Measurements from ENCODE around the gene ACVR1B. TPM values are rescaled to one million over a fixed set of nuclear protein-coding genes. Genes with fewer than 3 reads are reported as not detected.
A peak's percentile ranks its signal among the peaks of the same experiment; 100 is the strongest.

Gene ACVR1B
- total RNA-seq, 6 experiments from 2014 or later, result 14.1 to 28.0 (median 25.0) TPM

DNA sequence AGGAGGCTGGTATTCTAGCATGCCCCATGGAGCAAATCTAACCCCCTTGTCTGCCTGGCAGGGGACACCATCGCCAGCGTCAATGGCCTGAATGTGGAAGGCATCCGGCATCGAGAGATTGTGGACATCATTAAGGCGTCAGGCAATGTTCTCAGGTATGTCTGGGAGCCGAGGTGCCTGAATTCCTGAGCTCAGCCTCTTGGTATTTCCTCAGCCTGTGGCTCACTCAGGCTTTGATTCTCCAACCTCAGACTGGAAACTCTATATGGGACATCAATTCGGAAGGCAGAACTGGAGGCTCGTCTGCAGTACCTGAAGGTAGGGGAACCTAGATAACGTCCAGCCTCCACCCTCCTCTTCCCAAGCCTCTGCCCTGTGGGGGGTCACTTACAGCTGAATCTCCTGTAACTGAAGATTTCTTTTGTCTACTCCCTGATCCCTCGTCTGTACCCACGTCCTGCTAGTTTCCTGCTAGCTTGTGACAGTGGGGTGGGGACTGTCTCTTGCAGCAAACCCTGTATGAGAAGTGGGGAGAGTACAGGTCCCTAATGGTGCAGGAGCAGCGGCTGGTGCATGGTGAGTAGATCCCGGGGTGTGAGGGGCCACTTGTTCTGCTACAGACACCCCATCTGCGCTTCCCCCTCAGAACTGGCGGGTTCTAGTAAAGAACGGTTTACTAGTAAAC is 62.3 kb downstream of the ACVR1B start:
- WGBS (ENCODE audit: insufficient coverage, low coverage, low lambda C conversion rate, missing lambda C conversion rate), result 90% methylated on average over 11 of the region's 16 CpGs
- no peaks in the 10 kb centered on the region for H3K9me3 ChIP-seq
- ATAC-seq (no peak), DNase-seq (no peak)
- no peaks in the 10 kb centered on the region for H3K4me1 ChIP-seq
- no peak overlapping the region for H3K4me3 ChIP-seq
- H3K27me3 ChIP-seq, result no peaks in the 10 kb centered on the region
- H3K36me3 ChIP-seq, result no peaks in the 10 kb centered on the region
- intact Hi-C loops (cut with DNase I), result no loop called here
- no peak overlapping the region for H3K27ac ChIP-seq
- TF ChIP-seq POLR2A (IDR thresholded peaks at IDR 0.05), result no peak
- TF ChIP-seq, protein P1, sequence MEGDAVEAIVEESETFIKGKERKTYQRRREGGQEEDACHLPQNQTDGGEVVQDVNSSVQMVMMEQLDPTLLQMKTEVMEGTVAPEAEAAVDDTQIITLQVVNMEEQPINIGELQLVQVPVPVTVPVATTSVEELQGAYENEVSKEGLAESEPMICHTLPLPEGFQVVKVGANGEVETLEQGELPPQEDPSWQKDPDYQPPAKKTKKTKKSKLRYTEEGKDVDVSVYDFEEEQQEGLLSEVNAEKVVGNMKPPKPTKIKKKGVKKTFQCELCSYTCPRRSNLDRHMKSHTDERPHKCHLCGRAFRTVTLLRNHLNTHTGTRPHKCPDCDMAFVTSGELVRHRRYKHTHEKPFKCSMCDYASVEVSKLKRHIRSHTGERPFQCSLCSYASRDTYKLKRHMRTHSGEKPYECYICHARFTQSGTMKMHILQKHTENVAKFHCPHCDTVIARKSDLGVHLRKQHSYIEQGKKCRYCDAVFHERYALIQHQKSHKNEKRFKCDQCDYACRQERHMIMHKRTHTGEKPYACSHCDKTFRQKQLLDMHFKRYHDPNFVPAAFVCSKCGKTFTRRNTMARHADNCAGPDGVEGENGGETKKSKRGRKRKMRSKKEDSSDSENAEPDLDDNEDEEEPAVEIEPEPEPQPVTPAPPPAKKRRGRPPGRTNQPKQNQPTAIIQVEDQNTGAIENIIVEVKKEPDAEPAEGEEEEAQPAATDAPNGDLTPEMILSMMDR (IDR thresholded peaks at IDR 0.05), result no peak

DNA sequence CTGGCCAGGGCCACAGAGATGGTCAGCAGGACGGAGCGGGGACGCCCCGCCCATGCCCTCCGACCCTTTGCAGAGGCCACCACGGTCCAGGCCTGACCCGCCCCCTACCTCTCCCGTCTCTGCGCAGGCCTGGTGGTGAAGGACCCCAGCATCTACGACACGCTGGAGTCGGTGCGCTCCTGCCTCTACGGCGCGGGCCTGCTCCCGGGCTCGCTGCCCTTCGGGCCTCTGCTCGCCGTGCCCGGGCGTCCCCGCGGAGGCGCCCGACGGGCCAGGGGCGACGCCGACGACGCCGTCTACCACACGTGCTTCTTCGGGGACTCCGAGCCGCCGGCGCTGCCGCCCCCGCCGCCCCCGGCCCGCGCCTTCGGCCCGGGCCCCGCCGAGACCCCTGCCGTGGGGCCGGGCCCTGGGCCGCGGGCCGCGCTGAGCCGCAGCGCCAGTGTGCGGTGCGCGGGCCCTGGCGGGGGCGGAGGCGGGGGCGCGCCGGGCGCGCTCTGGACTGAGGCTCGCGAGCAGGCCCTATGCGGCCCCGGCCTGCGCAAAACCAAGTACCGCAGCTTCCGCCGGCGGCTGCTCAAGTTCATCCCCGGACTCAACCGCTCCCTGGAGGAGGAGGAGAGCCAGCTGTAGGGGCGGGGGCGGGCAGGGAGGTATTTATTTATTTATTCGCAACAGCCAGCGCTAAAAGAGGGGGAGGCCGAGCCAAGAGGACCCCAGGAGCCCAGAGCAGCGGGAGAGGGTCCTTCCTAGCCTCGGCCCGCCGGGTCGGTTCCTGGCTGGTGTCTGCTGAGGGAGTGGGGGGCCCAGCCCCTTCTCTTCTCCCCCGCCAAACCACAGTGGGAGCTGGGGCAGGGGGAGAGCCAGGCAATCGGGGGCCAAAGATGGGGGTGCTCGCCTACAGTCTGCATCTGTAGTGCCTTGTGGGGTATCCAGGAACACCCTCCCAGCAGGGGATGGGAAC is 63.4 kb downstream of the ACVR1B start:
- Histone ChIP-seq H3K27me3 (no peaks in the 10 kb centered on the region), H3K4me1 (no peaks in the 10 kb centered on the region), H3K4me3 (no peak overlapping the region), H3K27ac (no peak overlapping the region), H3K36me3 (no peaks in the 10 kb centered on the region), H3K9me3 (no peaks in the 10 kb centered on the region)
- TF ChIP-seq, protein P1 (IDR thresholded peaks at IDR 0.05), result no peak
- no peak for TF ChIP-seq POLR2A (IDR thresholded peaks at IDR 0.05)
- DNase-seq, result no peak
- WGBS (ENCODE audit: insufficient coverage, low coverage, low lambda C conversion rate, missing lambda C conversion rate), result 20% methylated on average over 3 of the region's 93 CpGs
- intact Hi-C loops (cut with DNase I), result no loop called here
- no peak for ATAC-seq

DNA sequence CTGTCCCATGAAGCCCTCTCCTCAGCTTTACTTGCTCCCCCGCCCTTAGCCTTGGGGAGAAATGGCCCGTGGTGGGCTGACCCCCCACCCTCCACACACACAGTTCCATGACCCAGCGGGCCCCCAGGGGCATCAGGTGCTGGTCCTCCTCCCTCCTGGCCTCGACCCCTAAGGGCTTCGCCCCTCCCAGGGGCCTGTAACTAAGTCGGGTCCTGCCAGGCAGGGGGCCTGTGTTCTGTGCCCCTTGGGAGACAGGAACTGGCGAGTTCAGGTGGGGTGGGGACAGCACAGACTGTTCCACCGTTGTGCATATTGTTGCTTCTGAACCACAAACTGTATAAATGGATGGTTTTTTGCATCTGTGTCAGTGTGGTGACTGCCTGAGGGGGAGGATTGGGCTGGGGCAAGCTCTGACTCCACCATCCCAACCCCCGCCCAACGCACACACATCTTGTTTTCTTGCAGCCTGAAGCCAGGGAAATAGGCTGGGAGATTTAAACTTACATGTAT is 64.1 kb downstream of the ACVR1B start:
- ATAC-seq (peak in 1 of 4 donors; percentile 7), DNase-seq (no peak)
- 96% methylated on average over 5 of the region's 10 CpGs for WGBS (ENCODE audit: insufficient coverage, low coverage, low lambda C conversion rate, missing lambda C conversion rate)
- Histone ChIP-seq H3K27me3 (no peaks in the 10 kb centered on the region), H3K36me3 (no peaks in the 10 kb centered on the region), H3K4me1 (no peaks in the 10 kb centered on the region), H3K9me3 (no peaks in the 10 kb centered on the region), H3K27ac (no peak overlapping the region), H3K4me3 (no peak overlapping the region)
- TF ChIP-seq POLR2A (IDR thresholded peaks at IDR 0.05), result no peak
- TF ChIP-seq, protein P1 (IDR thresholded peaks at IDR 0.05), result no peak
- intact Hi-C loops (cut with DNase I), result no loop called here

DNA sequence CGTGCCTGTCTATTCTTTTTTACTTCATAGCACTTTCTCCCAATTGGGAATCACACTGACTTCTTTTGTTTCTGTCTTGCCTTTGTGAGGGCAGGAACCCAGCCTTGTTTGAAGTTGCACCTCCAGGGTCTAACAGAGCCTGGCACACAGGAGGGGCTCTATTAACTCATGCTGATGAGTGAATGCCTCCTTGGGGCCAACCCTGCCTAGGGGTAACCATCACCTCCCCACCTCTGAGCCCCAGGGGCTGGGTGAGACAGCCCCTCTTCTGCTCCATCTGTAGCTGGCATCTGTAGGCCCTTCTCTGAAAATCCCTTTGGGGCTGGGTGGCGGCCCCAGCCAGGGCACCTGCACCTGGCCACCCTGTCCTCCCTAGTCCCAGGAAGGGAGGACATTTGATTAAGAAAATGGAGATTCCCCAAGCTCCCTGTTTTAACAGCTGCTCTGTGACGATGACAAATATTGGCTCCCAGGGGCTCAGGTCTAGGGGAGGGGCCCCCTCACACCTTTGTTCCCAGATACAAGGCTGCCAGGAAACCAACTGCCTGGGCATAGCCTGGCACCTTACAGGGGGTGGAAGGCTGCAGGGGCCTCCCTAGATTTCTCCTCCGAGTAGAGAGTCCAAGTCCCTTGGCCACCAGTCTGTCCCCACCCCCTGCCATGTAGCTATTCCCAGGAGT is 67.1 kb downstream of the ACVR1B start:
- Histone ChIP-seq H3K9me3 (no peaks in the 10 kb centered on the region), H3K4me1 (peaks cover 0 to 5% (median 0%) of the 10 kb centered on the region in 4 donors), H3K27me3 (no peaks in the 10 kb centered on the region), H3K27ac (no peak overlapping the region), H3K36me3 (no peaks in the 10 kb centered on the region), H3K4me3 (no peak overlapping the region)
- DNase-seq, result no peak
- ATAC-seq, result no peak
- TF ChIP-seq, protein P1 (IDR thresholded peaks at IDR 0.05), result no peak
- no peak for TF ChIP-seq POLR2A (IDR thresholded peaks at IDR 0.05)
- 100% methylated on average over 1 of the region's 4 CpGs for WGBS (ENCODE audit: insufficient coverage, low coverage, low lambda C conversion rate, missing lambda C conversion rate)
- intact Hi-C loops (cut with DNase I), result no loop called here
